ENCODE measurements around the gene BCL2A1. TPM values are rescaled to one million over a fixed set of nuclear protein-coding genes. Genes with fewer than 3 reads are reported as not detected.

BCL2A1 gene
- total and polyA plus RNA-seq, 10 donors = 34.4 to 180 (median 54.2) TPM

DNA sequence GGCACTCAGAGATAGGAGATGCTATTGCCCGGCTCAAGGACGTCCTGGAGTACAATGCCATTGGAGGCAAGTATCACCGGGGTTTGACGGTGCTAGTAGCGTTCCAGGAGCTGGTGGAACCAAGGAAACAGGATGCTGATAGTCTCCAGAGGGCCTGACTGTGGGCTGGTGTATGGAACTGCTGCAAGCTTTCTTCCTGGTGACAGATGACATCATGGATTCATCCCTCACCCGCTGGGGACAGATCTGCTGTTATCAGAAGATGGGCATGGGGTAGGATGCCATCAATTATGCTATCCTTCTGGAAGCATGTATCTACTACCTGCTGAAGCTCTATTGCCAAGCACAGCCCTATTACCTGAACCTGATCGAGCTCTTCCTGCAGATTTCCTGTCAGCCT is 26.4 kb downstream of the BCL2A1 start:
- Histone ChIP-seq H3K27ac (no peak overlapping the region), H3K27me3 (replicated peaks in 1 of 7) (no peaks in the 10 kb centered on the region), H3K4me1 (peaks cover 0 to 16% (median 8%) of the 10 kb centered on the region in 6 donors), H3K9me3 (no peaks in the 10 kb centered on the region), H3K4me3 (no peak overlapping the region), H3K36me3 (no peaks in the 10 kb centered on the region)
- TF ChIP-seq POLR2AphosphoS5 (IDR thresholded peaks at IDR 0.05) = no peak
- TF ChIP-seq, protein P1, sequence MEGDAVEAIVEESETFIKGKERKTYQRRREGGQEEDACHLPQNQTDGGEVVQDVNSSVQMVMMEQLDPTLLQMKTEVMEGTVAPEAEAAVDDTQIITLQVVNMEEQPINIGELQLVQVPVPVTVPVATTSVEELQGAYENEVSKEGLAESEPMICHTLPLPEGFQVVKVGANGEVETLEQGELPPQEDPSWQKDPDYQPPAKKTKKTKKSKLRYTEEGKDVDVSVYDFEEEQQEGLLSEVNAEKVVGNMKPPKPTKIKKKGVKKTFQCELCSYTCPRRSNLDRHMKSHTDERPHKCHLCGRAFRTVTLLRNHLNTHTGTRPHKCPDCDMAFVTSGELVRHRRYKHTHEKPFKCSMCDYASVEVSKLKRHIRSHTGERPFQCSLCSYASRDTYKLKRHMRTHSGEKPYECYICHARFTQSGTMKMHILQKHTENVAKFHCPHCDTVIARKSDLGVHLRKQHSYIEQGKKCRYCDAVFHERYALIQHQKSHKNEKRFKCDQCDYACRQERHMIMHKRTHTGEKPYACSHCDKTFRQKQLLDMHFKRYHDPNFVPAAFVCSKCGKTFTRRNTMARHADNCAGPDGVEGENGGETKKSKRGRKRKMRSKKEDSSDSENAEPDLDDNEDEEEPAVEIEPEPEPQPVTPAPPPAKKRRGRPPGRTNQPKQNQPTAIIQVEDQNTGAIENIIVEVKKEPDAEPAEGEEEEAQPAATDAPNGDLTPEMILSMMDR (IDR thresholded peaks at IDR 0.05 in 8 of 11, conservative IDR thresholded peaks at IDR 0.05 in 3 of 11) = no peak
- intact Hi-C loops (cut with DNase I; ENCODE audit: low total_unique reads) = no loop called here
- WGBS, 5 donors = 82 to 94% (median 88%) methylated on average over 7 of the region's 7 CpGs
- no peak for DNase-seq

DNA sequence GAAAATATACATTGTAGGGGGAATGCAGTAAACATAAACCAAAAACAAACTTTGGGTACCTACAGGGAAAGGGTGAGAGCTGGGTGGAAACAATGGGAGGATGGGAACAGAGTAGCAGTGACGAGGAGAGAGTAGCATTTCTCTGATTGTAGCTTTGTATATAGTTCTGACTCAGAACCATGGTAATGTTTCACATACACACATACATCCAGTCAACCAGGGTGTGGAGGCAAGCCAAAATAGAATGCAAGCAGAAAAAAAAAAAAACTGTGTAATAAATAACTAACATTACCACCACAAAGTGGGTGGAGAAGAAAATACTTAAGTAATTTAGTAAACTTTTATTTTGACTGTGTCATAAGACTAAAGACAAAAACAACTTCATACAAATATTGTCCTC is 27.2 kb downstream of the BCL2A1 start:
- no peak for DNase-seq
- no peaks in the 10 kb centered on the region for H3K9me3 ChIP-seq
- H3K4me3 ChIP-seq = no peak overlapping the region
- H3K4me1 ChIP-seq = peaks cover 0 to 16% (median 8%) of the 10 kb centered on the region in 6 donors
- no peaks in the 10 kb centered on the region for H3K27me3 ChIP-seq (replicated peaks in 1 of 7)
- WGBS, 5 donors = 55 to 81% (median 71%) methylated on average over 1 of the region's 1 CpG
- H3K27ac ChIP-seq = no peak overlapping the region
- no peaks in the 10 kb centered on the region for H3K36me3 ChIP-seq
- intact Hi-C loops (cut with DNase I; ENCODE audit: low total_unique reads) = no loop called here
- TF ChIP-seq POLR2A (IDR thresholded peaks at IDR 0.05) (no peak), POLR2AphosphoS5 (IDR thresholded peaks at IDR 0.05) (no peak)
- TF ChIP-seq, protein P1 (IDR thresholded peaks at IDR 0.05 in 8 of 11, conservative IDR thresholded peaks at IDR 0.05 in 3 of 11) = no peak

DNA sequence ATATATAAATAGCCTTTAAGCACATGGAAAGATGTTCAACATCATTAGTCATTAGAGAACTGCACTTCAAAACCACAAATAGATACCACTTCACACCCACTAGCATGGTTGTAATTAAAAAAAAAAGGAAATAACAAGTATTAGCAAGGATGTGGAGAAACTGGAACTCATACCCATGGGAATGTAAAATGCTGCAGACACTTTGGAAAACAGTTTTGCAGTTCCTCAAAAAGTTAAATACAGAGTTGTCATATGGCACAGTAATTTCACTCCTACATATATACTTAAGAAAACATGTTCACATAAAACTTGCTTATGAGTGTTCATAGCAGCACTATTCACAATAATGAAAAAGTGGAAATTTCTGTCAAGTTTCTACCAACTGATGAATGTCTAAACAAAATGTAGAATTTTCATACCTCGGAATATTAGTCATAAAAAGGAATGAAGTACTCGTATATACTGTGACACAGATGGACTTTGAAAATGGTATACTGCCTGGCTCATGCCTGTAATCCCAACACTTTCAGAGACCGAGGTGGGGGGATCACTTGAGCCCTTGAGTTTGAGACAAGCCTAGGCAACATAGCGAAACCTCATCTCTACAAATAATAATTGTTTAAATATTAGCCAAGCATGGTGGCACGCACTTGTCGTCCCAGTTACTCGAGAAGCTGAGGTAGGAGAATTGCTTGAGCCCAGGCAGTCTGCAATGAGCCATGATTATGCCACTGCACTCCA is 28.1 kb downstream of the BCL2A1 start:
- H3K4me3 ChIP-seq = no peak overlapping the region
- WGBS, 5 donors = 85 to 94% (median 89%) methylated on average over 7 of the region's 7 CpGs
- DNase-seq = no peak
- intact Hi-C loops (cut with DNase I; ENCODE audit: low total_unique reads) = no loop called here
- H3K27ac ChIP-seq = no peak overlapping the region
- no peaks in the 10 kb centered on the region for H3K27me3 ChIP-seq (replicated peaks in 1 of 7)
- no peaks in the 10 kb centered on the region for H3K36me3 ChIP-seq
- peaks cover 0 to 8% (median under 1%) of the 10 kb centered on the region in 6 donors for H3K4me1 ChIP-seq
- TF ChIP-seq POLR2A (IDR thresholded peaks at IDR 0.05) = no peak
- TF ChIP-seq, protein P1 (IDR thresholded peaks at IDR 0.05 in 8 of 11, conservative IDR thresholded peaks at IDR 0.05 in 3 of 11) = no peak
- TF ChIP-seq POLR2AphosphoS5 (IDR thresholded peaks at IDR 0.05) = no peak
- no peaks in the 10 kb centered on the region for H3K9me3 ChIP-seq

DNA sequence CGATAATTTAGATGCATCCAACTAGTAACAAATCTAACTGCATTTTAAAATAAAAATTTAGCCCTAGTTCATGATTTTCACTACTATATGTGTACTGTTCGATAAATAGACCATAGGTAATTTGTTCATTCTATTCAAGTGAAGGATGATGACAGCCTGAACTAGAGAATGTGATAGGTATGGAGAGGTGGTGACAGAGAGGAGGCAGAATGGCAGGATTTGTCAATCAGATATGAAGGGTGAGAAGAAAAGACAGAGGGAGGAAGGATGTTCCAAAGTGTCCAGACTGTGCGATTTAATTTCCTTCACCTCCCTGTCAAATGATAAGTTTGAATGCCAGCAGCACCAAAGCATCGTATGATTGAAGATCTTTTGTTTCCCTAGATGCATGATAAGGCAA is 31.6 kb downstream of the BCL2A1 start:
- no peak for TF ChIP-seq POLR2A (IDR thresholded peaks at IDR 0.05)
- TF ChIP-seq POLR2AphosphoS5 (IDR thresholded peaks at IDR 0.05) = no peak
- TF ChIP-seq, protein P1 (IDR thresholded peaks at IDR 0.05 in 8 of 11, conservative IDR thresholded peaks at IDR 0.05 in 3 of 11) = no peak
- 84 to 96% (median 92%) methylated on average over 4 of the region's 4 CpGs for WGBS, 5 donors
- no peaks in the 10 kb centered on the region for H3K4me1 ChIP-seq
- no peaks in the 10 kb centered on the region for H3K9me3 ChIP-seq
- intact Hi-C loops (cut with DNase I; ENCODE audit: low total_unique reads) = no loop called here
- H3K27ac ChIP-seq = no peak overlapping the region
- no peak for DNase-seq
- H3K27me3 ChIP-seq (replicated peaks in 1 of 7) = no peaks in the 10 kb centered on the region
- H3K4me3 ChIP-seq = no peak overlapping the region
- H3K36me3 ChIP-seq = no peaks in the 10 kb centered on the region
